Left lung (tissue), 10 donors: Measurements from ENCODE around the gene PEPD. TPM values are rescaled to one million over a fixed set of nuclear protein-coding genes. Genes with fewer than 3 reads are reported as not detected.
A peak's percentile ranks its signal among the peaks of the same experiment; 100 is the strongest.

ENCODE experiments used
- ATAC-seq: fragments of 200-7000 bp; cut with Tn5 transposase; one replicate; pipeline ENCODE4 v1.9.1; 2020; ENCODE audit warnings: moderate library complexity
- DNase-seq, 4 donors: peaks; one replicate each; pipeline ENCODE4 v3.0.0-alpha.2; 2013 to 2020
- H3K27ac ChIP-seq, 2 donors: fragments of 200-600 bp; sonication (generic) in 1 of 2; one replicate each; pipeline versions ENCODE4 v1.5.0 to v1.8.0; 2020 to 2021
- H3K27me3 ChIP-seq, 2 donors: fragments of 200-600 bp; sonication (generic) in 1 of 2; one replicate each; pipeline versions ENCODE4 v1.5.0 to v1.8.0; 2020 to 2021
- H3K36me3 ChIP-seq, 2 donors: fragments of 200-600 bp; sonication (generic) in 1 of 2; one replicate each; pipeline versions ENCODE4 v1.5.0 to v1.8.0; 2020 to 2021
- H3K4me1 ChIP-seq, 2 donors: fragments of 200-600 bp; one replicate each; pipeline ENCODE4 v1.8.0; 2021
- H3K4me3 ChIP-seq, 2 donors: fragments of 200-600 bp; sonication (generic) in 1 of 2; one replicate each; pipeline versions ENCODE4 v1.5.0 to v1.8.0; 2020 to 2021; ENCODE audit warnings: mild to moderate bottlenecking in 1 of 2
- H3K9me3 ChIP-seq, 2 donors: fragments of 200-600 bp; sonication (generic) in 1 of 2; one replicate each; pipeline versions ENCODE4 v1.5.0 to v1.8.0; 2020 to 2021
- intact Hi-C, 2 donors: fragments of 100-400 bp; cut with DNase I; formaldehyde crosslinking; loops; one replicate each; pipeline versions ENCODE4 v1.11.2 to v1.14.2; 2022
- polyA plus RNA-seq, 6 donors: library from polyadenylated mRNA; unstranded; fragments of 120-200 nt; gene quantifications; one replicate each; pipeline ENCODE4 v1.2.1, GENCODE V29; 2013; ENCODE audit not compliant: insufficient read length in 6 of 6
- total RNA-seq, 2 donors: library from RNA; stranded (reverse); fragmentation: NEBNext Ultra II Directional; extraction: Animal tissue kit (Norgen Biotek cat#: 25700); gene quantifications; one replicate each; pipeline ENCODE4 v1.2.1, GENCODE V29; 2021
- TF ChIP-seq, protein P1 (sequence below), 2 donors: fragments of 200-600 bp; sonication (generic) in 1 of 2; IDR thresholded peaks; one replicate each; pipeline versions ENCODE4 v1.5.0 to v1.8.0; 2021; ENCODE audit warnings: antibody characterized with exemption in 2 of 2
- donor health status: DM: no; HTN: yes; CAD: no.
- donor health status: DM: no; HTN: no; CAD: no.

Gene PEPD
- total and polyA plus RNA-seq, 8 donors: 41.2 to 90.1 (median 46.2) TPM

DNA sequence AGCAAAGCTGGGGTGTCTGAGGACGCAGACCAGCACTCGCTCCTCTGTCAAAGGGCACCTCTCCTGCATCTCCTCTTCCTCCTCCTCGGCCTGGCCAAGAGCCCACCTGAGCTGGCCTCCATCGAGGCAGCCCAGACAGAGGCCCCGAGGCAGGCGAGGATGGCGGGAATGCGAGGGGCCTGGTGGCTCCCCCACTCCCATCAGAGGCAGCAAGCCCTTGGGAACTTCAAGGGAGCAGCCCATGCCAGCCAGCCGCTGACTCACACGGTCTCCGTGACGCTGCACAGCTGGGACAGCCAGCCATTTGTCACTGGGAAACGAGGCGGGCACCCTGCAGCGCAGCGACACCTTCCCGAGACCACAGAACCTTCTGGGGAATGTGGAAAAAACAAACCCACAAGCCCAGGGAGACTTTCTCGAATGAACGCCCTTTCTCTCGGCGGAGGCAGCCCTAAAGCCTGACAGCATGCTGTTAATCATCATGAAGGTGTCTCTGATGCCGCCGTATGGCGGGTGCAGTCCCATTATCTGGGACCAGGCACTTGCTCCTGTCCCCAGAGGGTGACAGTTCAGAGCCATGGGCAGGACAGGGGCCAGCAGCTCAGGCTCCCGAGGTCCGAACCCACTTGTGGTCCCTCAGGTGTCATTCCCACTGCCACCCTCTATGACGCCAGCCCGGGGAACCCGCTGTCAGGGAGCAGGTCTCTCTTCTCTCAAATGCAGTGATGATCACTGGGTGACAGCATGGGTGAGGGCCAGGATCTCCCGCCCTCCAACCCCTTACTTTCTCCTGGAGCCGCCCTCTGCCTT lies 53.0 kb downstream of the PEPD start:
- ATAC-seq (no peak), DNase-seq (peak in 1 of 4 donors; percentile 66)
- intact Hi-C loops: no loop called here
- Histone ChIP-seq H3K27ac (no peak overlapping the region), H3K36me3 (peaks cover 0 to 11% of the 10 kb centered on the region in 2 donors), H3K4me3 (no peak overlapping the region), H3K4me1 (no peaks in the 10 kb centered on the region), H3K9me3 (no peaks in the 10 kb centered on the region), H3K27me3 (no peaks in the 10 kb centered on the region)
- TF ChIP-seq, protein P1, sequence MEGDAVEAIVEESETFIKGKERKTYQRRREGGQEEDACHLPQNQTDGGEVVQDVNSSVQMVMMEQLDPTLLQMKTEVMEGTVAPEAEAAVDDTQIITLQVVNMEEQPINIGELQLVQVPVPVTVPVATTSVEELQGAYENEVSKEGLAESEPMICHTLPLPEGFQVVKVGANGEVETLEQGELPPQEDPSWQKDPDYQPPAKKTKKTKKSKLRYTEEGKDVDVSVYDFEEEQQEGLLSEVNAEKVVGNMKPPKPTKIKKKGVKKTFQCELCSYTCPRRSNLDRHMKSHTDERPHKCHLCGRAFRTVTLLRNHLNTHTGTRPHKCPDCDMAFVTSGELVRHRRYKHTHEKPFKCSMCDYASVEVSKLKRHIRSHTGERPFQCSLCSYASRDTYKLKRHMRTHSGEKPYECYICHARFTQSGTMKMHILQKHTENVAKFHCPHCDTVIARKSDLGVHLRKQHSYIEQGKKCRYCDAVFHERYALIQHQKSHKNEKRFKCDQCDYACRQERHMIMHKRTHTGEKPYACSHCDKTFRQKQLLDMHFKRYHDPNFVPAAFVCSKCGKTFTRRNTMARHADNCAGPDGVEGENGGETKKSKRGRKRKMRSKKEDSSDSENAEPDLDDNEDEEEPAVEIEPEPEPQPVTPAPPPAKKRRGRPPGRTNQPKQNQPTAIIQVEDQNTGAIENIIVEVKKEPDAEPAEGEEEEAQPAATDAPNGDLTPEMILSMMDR (IDR thresholded peaks at IDR 0.05): no peak

DNA sequence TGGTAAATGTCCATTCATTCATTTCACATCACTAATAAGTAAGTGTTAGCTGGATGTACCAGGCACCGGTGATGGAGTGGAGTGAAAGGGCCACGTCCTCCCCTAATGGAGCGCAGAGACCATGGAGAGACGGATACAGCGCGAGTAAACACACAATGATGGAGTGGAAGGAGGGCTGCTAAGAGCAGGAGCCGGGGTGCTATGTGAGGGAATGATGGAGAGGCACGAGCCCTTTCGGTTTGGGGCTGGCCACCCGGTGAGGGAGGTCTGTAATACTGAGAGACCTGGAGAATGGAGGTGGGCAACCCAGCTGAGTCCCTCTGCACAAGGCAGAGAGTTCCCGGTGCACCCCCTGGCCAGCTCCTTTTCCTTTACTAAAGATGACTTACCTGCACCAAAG lies 53.7 kb downstream of the PEPD start:
- Histone ChIP-seq H3K36me3 (peaks cover 0 to 17% of the 10 kb centered on the region in 2 donors), H3K27ac (no peak overlapping the region), H3K27me3 (no peaks in the 10 kb centered on the region), H3K9me3 (no peaks in the 10 kb centered on the region), H3K4me1 (no peaks in the 10 kb centered on the region), H3K4me3 (no peak overlapping the region)
- no peak for ATAC-seq
- intact Hi-C loops: no loop called here
- peak in 1 of 4 donors; percentile 29 for DNase-seq
- TF ChIP-seq, protein P1 (IDR thresholded peaks at IDR 0.05): no peak

DNA sequence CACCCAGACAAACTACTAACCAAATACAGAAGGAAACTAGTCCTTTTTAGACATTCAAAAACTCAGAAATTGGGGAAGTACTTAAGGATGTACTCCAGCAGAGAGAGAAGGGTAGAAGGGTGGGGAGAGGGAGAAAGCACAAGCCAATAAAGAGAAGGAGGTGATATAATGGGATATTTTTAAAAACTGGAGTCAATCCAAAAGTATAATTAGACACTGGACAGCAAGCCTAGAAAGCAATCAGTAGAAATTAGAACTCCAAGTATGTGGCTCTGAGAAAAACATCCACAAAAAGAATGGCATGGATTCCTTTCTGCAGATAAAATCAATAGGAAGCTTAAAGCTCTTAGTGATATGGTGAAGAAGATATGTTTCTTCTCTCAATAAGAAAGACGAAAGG lies 55.8 kb downstream of the PEPD start:
- TF ChIP-seq, protein P1 (IDR thresholded peaks at IDR 0.05): no peak
- Histone ChIP-seq H3K27ac (no peak overlapping the region), H3K36me3 (peaks cover 0 to 33% of the 10 kb centered on the region in 2 donors), H3K4me3 (no peak overlapping the region), H3K9me3 (no peaks in the 10 kb centered on the region), H3K27me3 (no peaks in the 10 kb centered on the region), H3K4me1 (no peaks in the 10 kb centered on the region)
- DNase-seq (no peak), ATAC-seq (no peak)
- intact Hi-C loops: no loop called here

DNA sequence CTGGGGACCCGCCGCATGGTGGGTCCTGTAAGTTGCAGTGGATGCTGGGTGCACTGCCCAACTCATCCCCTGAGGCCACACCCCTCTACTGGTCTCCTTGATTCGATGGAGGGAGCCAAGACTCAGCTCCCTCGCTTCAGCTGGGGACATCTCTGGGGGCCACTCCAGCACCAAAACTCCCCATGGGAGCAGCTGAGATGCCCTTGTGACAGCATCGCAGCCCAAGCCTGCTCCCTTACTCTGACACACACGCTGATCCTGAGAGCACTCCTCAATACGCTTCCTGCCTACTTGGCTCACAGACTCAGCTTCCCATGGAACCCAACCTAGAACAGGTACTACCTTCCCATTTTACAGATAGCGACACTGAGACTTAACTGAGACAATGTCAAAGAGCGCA lies 56.2 kb downstream of the PEPD start:
- intact Hi-C loops: no loop called here
- no peaks in the 10 kb centered on the region for H3K9me3 ChIP-seq
- TF ChIP-seq, protein P1 (IDR thresholded peaks at IDR 0.05): no peak
- DNase-seq (peak in 1 of 4 donors; percentile 28), ATAC-seq (no peak)
- no peaks in the 10 kb centered on the region for H3K27me3 ChIP-seq
- H3K36me3 ChIP-seq: peaks cover 0 to 38% of the 10 kb centered on the region in 2 donors
- H3K4me3 ChIP-seq: no peak overlapping the region
- no peaks in the 10 kb centered on the region for H3K4me1 ChIP-seq
- no peak overlapping the region for H3K27ac ChIP-seq

DNA sequence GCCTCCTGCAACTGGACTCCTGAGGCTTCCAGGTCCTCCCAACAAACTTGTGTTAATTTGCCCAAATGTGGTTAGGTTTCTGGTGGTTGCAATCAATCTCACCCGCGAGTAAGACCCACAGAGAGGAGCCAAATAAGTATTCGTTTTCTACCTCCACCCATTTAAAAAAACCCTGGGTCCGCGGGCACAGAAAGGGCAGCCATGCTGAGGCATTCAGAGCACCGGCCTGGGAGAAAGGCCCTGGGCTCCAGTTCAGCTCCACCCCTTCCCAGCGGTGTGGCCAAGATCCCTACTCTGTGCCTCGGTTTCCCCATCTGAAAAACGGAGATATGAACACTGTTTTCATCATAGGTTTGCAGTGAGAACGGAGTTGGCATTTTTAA lies 56.9 kb downstream of the PEPD start:
- peaks cover 0 to 39% of the 10 kb centered on the region in 2 donors for H3K36me3 ChIP-seq
- H3K4me3 ChIP-seq: no peak overlapping the region
- no peak for ATAC-seq
- intact Hi-C loops: no loop called here
- no peak overlapping the region for H3K27ac ChIP-seq
- DNase-seq: peak in 1 of 4 donors; percentile 25
- no peaks in the 10 kb centered on the region for H3K9me3 ChIP-seq
- no peaks in the 10 kb centered on the region for H3K27me3 ChIP-seq
- TF ChIP-seq, protein P1 (IDR thresholded peaks at IDR 0.05): no peak
- no peaks in the 10 kb centered on the region for H3K4me1 ChIP-seq
